HepG2 (cell line): ENCODE data around the gene MRPL30. TPM values are rescaled to one million over a fixed set of nuclear protein-coding genes. Genes with fewer than 3 reads are reported as not detected.

Experiments used
- CBFB ChIP-seq: sonication (generic); formaldehyde crosslinking; IDR thresholded peaks from 2 replicates; pipeline ENCODE4 v1.4.0; 2020; ENCODE audit warnings: missing genetic modification reagents
- DZIP1 ChIP-seq: sonication (generic); formaldehyde crosslinking; IDR thresholded peaks from 2 replicates; pipeline ENCODE4 v1.5.0; 2020; ENCODE audit warnings: mild to moderate bottlenecking, missing genetic modification reagents
- GABPB1 ChIP-seq: IDR thresholded peaks from 2 replicates; pipeline ENCODE4 v1.6.1; 2016; ENCODE audit warnings: mild to moderate bottlenecking, missing genetic modification reagents, moderate library complexity, missing compliant biosample characterization
- HBP1 ChIP-seq: IDR thresholded peaks from 2 replicates; pipeline ENCODE4 v1.6.1; 2016; ENCODE audit warnings: low read depth, control low read depth
- PAWR ChIP-seq: sonication (generic); formaldehyde crosslinking; IDR thresholded peaks from 2 replicates; pipeline ENCODE4 v1.4.0; 2020; ENCODE audit warnings: missing genetic modification reagents, mild to moderate bottlenecking, borderline replicate concordance
- PHF21A ChIP-seq: sonication (generic); formaldehyde crosslinking; IDR thresholded peaks from 2 replicates; pipeline ENCODE4 v1.5.0; 2020; ENCODE audit warnings: mild to moderate bottlenecking, missing genetic modification reagents
- PHF8 ChIP-seq: sonication (generic); formaldehyde crosslinking; IDR thresholded peaks from 2 replicates; pipeline ENCODE4 v1.5.0; 2020; ENCODE audit warnings: missing genetic modification reagents
- REST ChIP-seq, 2 experiments: IDR thresholded peaks; 2 replicates each; pipeline ENCODE4 v1.6.1; 2011 to 2012; ENCODE audit warnings: low read length in 2 of 2, borderline replicate concordance in 1 of 2, low read depth in 1 of 2, mild to moderate bottlenecking in 1 of 2, moderate library complexity in 1 of 2
- SALL1 ChIP-seq: sonication (generic); formaldehyde crosslinking; IDR thresholded peaks from 2 replicates; pipeline ENCODE4 v1.8.0; 2022; ENCODE audit warnings: mild to moderate bottlenecking, missing genetic modification reagents
- SNAI1 ChIP-seq: sonication (generic); formaldehyde crosslinking; IDR thresholded peaks from 2 replicates; pipeline ENCODE4 v1.5.0; 2020; ENCODE audit warnings: mild to moderate bottlenecking, missing genetic modification reagents, borderline replicate concordance
- TCF12 ChIP-seq, 2 experiments: fragments of 450-650 bp in 1 of 2; sonication (generic) in 1 of 2; formaldehyde crosslinking in 1 of 2; IDR thresholded peaks; 2 replicates each; pipeline versions ENCODE4 v1.6.1 to v1.8.0; 2017 to 2022; ENCODE audit warnings: antibody characterized with exemption in 1 of 2, mild to moderate bottlenecking in 1 of 2, missing genetic modification reagents in 1 of 2, moderate library complexity in 1 of 2
- ZBTB20 ChIP-seq: sonication (generic); formaldehyde crosslinking; IDR thresholded peaks from 2 replicates; pipeline ENCODE4 v1.8.1; 2023; ENCODE audit warnings: missing genetic modification reagents, low read depth, mild to moderate bottlenecking, borderline replicate concordance
- ZNF160 ChIP-seq: sonication (generic); formaldehyde crosslinking; IDR thresholded peaks from 2 replicates; pipeline ENCODE4 v1.8.0; 2022; ENCODE audit warnings: mild to moderate bottlenecking, inconsistent platforms, missing genetic modification reagents
- ZNF224 ChIP-seq: sonication (generic); formaldehyde crosslinking; IDR thresholded peaks from 2 replicates; pipeline ENCODE4 v1.5.0; 2020; ENCODE audit warnings: mild to moderate bottlenecking, missing genetic modification reagents
- ZNF232 ChIP-seq: sonication (generic); formaldehyde crosslinking; IDR thresholded peaks from 2 replicates; pipeline ENCODE4 v1.4.0; 2020; ENCODE audit warnings: missing genetic modification reagents, borderline replicate concordance
- ZNF33B ChIP-seq: sonication (generic); formaldehyde crosslinking; IDR thresholded peaks from 2 replicates; pipeline ENCODE4 v1.5.1; 2020; ENCODE audit warnings: mild to moderate bottlenecking, missing genetic modification reagents
- ZNF605 ChIP-seq: sonication (generic); formaldehyde crosslinking; IDR thresholded peaks from 2 replicates; pipeline ENCODE4 v1.8.0; 2022; ENCODE audit warnings: mild to moderate bottlenecking, missing genetic modification reagents
- ZNF691 ChIP-seq: sonication (generic); formaldehyde crosslinking; IDR thresholded peaks from 2 replicates; pipeline ENCODE4 v1.4.0; 2020; ENCODE audit warnings: missing genetic modification reagents, low read depth, mild to moderate bottlenecking, borderline replicate concordance
- ZNF781 ChIP-seq: sonication (generic); formaldehyde crosslinking; IDR thresholded peaks from 2 replicates; pipeline ENCODE4 v1.5.1; 2020; ENCODE audit warnings: borderline replicate concordance, mild to moderate bottlenecking, missing genetic modification reagents; ENCODE audit errors: not compliant biosample characterization
- polyA plus RNA-seq, 8 experiments: library from polyadenylated mRNA; depleted of rRNA in 3 of 8; stranded (reverse) in 7 of 8; unstranded in 1 of 8; fragments of >200 nt; fragmentation: Illumina TruSeq in 4 of 8; extraction: Trizol in 4 of 8; gene quantifications; 2 replicates each; pipeline versions ENCODE4 v1.2.1 to v1.2.3, GENCODE V29; 2011 to 2016; ENCODE audit warnings: low read depth in 4 of 8, missing spikeins in 1 of 8, mixed read lengths in 1 of 8; ENCODE audit not compliant: insufficient read depth in 1 of 8
- total RNA-seq, 5 experiments: library from RNA; depleted of rRNA; stranded (reverse); fragments of >200 nt; fragmentation: Illumina TruSeq; extraction: Trizol; gene quantifications; 2 replicates each; pipeline ENCODE4 v1.2.3, GENCODE V29; 2016; ENCODE audit warnings: low read depth in 1 of 5

The MRPL30 gene
- total and polyA plus RNA-seq, 2 of the 13 experiments (the other 11 are each of a cell fraction or from before 2014, with no cell fraction given): 30.2 to 75.3 TPM

- TF ChIP-seq HBP1 (CRISPR knock-in tag): peak; percentile 45; the same call in 1 of the 2 replicates
- peak; percentile 77; the same call in 1 of the 2 replicates for TF ChIP-seq PHF8
- TF ChIP-seq PAWR (CRISPR knock-in tag): 0 out of 2 replicates have a peak, but pooled peaks have one; percentile 72
- TF ChIP-seq ZNF160 (CRISPR knock-in tag): peak; percentile 59; the same call in 1 of the 2 replicates
- TF ChIP-seq CBFB: no peak
- peak; percentile 22; the same call in 1 of the 2 replicates for TF ChIP-seq SNAI1 (CRISPR knock-in tag)
- 0 out of 2 replicates have a peak, but pooled peaks have one; percentile 51 for TF ChIP-seq ZNF691 (CRISPR knock-in tag)
- no peak for TF ChIP-seq DZIP1 (CRISPR knock-in tag)
- peak; percentile 24; the same call in 1 of the 2 replicates for TF ChIP-seq ZNF33B
- peak; percentile 80; the same call in 1 of the 2 replicates for TF ChIP-seq ZNF605
- peak; percentile 22 for TF ChIP-seq ZNF781
- peak; percentile 82 for TF ChIP-seq ZBTB20 (CRISPR knock-in tag)
- peak; percentile 87 for TF ChIP-seq ZNF232 (CRISPR knock-in tag)
- peak; percentile 87 for TF ChIP-seq GABPB1 (CRISPR knock-in tag)
- peak; percentile 64; the same call in 1 of the 2 replicates for TF ChIP-seq SALL1 (CRISPR knock-in tag)
- TF ChIP-seq TCF12 (IDR thresholded peaks at IDR 0.05): no peak
- TF ChIP-seq TCF12 (CRISPR knock-in tag; IDR thresholded peaks at IDR 0.05): no peak
- peak; percentile 77; the same call in 1 of the 2 replicates for TF ChIP-seq ZNF224 (CRISPR knock-in tag)
- TF ChIP-seq REST (IDR thresholded peaks at IDR 0.05; ENCODE audit: borderline replicate concordance in 1 of 2, low read depth in 1 of 2, low read length in 2 of 2): peak in 1 of 2 experiments; percentile 45; a peak in 1 of 4 replicates
- peak; percentile 82 for TF ChIP-seq PHF21A (CRISPR knock-in tag)
Measured at GRCh38 chr2:99140860-99141109, 40.2 kb upstream of the MRPL30 start (continued).
